ENCODE measurements around the gene ARAP1.

DNA sequence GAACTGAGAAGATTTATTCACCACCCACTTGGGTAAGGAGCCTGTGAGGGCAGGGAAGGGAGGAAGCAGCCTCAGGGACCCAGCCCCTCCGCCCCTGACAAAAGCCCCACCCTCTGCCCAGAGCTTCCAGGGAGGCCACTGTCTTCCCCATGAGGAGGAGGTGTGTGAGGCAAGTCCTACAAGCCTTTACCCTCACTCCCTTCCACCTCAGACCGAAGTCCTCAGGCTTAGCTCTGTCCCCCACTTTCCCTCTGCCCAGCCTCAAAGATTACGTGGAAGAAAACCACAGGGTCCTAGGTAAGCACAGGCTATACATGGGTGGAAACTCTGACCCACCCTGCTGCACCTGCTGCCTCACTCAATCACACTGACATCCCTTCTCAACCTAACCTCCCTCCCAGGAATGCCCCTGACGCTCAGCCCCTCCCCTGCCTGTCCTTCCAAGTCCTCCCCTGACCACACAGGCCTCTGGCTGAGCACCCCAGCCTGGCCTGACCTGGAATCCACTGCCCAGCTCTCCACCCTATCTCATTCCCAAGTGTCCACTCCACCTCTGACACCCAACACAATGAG, 3.6 kb upstream of the ARAP1 start:
- TF ChIP-seq, protein P1, sequence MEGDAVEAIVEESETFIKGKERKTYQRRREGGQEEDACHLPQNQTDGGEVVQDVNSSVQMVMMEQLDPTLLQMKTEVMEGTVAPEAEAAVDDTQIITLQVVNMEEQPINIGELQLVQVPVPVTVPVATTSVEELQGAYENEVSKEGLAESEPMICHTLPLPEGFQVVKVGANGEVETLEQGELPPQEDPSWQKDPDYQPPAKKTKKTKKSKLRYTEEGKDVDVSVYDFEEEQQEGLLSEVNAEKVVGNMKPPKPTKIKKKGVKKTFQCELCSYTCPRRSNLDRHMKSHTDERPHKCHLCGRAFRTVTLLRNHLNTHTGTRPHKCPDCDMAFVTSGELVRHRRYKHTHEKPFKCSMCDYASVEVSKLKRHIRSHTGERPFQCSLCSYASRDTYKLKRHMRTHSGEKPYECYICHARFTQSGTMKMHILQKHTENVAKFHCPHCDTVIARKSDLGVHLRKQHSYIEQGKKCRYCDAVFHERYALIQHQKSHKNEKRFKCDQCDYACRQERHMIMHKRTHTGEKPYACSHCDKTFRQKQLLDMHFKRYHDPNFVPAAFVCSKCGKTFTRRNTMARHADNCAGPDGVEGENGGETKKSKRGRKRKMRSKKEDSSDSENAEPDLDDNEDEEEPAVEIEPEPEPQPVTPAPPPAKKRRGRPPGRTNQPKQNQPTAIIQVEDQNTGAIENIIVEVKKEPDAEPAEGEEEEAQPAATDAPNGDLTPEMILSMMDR (IDR thresholded peaks at IDR 0.05), result no peak
- no peak for TF ChIP-seq POLR2A (IDR thresholded peaks at IDR 0.05)
